ENCODE results near the gene UGT3A2.
"Not testable (repeated sequence)": the region's sequence is repeated elsewhere in the genome, so short reads cannot be mapped to it uniquely, and the experiment has no call there.

Gene UGT3A2

DNA sequence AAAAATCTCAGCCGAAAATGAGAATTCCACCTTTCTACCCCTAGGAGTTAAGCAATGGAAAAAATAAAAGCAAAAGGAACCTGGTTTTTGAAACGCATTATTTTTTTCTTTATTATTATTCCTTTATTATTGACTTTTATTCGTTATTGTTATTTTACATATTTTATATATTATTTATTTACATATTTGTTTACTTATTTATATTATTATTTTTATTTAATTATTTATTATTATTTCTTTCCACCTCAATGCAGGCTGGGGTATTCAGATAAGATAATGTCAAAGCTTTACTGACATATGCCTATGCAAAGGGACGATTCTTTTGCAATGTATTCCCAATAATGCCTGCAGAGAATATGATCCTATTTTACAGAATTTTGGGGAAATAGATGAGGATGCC is 16.7 kb downstream of the UGT3A2 start:
- DNase-seq, result no peak

GRCh38 chr5:36047384-36048160 is 19.1 kb downstream of the UGT3A2 start:
- DNase-seq, result no peak

- DNase-seq, result no peak
Measured at GRCh38 chr5:36045895-36046294, 20.8 kb downstream of the UGT3A2 start.

DNA sequence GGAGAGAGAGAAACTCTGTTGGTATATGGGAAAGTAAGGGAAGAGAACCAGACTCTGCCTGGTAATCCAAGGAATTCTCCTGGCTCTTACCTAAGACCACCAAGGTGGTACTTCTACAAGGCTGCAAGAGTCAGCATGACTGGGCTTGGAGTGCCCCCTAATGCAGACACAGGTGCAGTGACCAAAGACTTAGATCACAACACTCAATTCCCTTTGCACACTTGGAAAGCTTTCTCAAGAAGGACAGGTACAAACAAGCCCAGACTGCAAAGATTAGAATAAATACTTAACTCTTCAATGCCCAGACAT is 25.2 kb downstream of the UGT3A2 start:
- no peak for DNase-seq

DNA sequence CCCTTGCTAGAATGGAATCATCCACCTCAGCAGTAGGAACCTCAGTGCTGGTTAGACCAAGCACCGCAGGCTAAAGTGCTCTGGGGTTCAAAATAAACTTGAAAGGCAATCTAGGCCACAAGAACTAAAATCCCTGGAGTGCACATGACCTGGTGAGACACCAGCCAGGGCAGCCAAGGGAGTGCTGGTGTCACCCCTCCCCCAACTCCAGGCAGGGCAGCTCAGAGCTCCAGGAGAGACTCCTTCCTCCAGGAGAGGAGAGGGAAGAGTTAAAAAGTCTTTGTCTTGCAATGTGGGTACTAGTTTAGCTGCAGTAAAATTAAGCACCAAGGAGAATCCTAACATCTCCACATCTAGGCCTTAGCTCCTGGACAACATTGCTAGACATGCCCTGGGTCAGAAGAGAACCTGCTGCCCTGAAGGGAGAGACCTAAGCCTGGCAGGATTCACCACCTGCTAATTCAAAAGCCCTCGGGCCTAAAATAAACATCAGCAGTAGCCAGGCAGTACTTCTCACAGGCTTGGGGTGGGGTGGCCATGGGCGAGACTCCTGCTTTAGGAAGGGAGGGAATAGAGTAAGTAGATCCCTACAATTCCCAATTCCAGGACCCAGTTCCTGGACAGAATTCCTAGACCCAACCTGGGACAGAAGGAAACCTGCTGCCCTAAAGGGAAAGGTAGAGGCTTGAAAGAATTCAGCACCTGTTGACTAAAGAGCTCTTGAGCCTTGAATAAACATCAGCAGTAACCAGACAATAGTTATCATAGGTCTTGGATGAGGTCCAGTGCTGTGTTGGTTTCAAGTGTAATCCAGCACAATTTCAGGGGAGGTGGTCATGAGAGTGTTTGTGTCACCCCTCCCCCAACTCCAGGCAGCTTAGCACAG is 25.8 kb downstream of the UGT3A2 start:
- no peak for DNase-seq

- DNase-seq, result no peak
Measured at GRCh38 chr5:36035696-36036095, 31.0 kb downstream of the UGT3A2 start.

DNA sequence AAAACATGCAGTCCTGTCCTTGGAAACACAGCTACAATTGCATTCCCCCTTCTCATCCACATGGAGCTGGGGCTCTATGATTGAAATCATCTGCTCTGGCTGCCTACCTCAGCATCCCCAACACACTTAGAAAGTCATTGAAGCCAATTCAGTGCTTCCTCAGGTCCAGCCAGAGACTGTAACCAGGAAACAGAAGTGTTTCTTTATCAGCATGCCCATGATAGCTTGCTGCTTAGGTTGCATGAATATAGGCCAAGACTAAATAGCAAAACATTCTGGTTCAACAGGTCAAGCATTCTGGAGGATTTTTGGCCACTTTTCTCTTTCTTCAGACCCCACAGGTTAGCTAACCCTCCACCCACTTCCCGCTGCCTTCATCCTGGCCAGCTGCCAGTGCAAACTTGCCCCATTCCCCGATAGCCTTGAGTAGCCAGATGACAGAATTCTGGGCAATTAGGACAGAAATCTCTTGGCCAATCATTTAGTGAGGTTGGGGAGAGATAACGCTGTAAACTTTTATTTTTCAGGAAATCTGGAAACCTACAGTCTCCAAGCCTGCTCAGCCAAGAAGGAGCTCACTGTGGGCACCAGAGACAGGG is 32.0 kb downstream of the UGT3A2 start:
- not testable (repeated sequence) for DNase-seq

- no peak for DNase-seq
Measured at GRCh38 chr5:36033486-36033885, 33.2 kb downstream of the UGT3A2 start.

GRCh38 chr5:36033047-36033446 is 33.6 kb downstream of the UGT3A2 start:
- no peak for DNase-seq

DNA sequence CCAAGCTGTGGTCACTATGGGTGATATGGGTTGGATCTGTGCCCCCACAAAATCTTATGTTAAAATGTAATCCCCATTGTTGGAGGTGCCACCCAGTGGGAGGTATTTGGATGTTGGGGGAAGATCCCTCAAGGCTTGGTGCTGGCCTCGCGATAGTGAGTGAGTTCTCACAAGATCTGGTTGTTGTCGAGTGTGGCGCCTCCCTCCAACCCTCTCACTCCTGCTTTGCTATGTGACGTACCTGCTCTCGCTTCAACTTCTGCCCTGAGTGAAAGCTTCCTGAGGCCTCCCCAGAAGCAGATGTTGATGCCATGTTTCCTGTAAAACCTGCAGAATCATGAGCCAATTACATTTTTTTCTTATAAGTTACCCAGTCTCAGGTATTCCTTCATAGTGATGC is 35.5 kb downstream of the UGT3A2 start:
- DNase-seq, result no peak

GRCh38 chr5:36029914-36030313 is 36.8 kb downstream of the UGT3A2 start:
- no peak for DNase-seq

DNA sequence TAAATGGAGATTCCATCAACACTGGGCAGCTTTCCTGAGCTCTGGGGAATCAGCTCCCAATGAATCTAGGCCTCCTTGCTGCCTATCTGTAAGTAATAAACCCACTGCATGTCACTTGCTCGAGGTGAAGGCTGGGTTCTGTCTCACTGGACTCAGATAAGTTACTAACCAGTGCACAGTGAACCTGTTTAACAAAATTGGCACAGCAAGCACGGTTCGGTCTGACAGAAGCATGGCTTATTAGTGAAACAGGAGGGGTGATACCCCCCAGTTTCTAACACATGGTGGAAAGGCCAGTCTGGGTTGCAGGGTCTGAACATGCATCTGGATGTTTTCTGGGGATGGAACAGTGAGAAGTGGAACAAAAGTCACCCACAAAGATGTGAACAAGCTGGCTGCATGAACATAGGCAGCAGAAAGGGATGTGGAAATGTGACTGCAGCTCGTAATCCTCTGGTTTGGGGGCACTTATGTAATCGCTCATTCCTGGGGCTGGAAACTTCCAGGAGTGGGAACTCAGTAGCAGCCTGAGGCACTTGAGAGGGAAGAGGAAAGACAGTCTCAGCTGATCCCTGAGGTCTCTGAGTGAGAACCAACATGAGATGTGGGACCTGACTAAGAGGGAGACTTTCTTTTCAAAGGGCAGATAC is 37.7 kb downstream of the UGT3A2 start:
- DNase-seq, result no peak

DNA sequence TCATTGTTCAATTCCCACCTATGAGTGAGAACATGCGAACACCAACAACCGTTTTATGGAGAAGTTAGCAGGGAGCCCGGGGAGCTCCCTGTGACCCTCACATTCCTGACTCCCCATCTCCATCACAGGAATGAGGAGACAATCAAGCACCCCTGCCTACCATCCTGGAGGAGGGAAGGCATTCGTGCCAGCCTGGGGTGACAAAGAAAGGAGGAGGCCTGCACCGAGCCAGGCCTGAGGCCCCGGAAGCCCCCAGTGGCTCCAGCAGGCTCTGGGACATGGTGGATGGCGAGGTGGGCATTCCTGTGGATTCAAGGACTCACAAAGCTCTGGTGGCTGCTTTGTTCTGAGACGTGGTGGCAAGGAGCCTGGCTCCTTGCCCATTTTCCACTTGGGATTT is 39.0 kb downstream of the UGT3A2 start:
- no peak for DNase-seq

DNA sequence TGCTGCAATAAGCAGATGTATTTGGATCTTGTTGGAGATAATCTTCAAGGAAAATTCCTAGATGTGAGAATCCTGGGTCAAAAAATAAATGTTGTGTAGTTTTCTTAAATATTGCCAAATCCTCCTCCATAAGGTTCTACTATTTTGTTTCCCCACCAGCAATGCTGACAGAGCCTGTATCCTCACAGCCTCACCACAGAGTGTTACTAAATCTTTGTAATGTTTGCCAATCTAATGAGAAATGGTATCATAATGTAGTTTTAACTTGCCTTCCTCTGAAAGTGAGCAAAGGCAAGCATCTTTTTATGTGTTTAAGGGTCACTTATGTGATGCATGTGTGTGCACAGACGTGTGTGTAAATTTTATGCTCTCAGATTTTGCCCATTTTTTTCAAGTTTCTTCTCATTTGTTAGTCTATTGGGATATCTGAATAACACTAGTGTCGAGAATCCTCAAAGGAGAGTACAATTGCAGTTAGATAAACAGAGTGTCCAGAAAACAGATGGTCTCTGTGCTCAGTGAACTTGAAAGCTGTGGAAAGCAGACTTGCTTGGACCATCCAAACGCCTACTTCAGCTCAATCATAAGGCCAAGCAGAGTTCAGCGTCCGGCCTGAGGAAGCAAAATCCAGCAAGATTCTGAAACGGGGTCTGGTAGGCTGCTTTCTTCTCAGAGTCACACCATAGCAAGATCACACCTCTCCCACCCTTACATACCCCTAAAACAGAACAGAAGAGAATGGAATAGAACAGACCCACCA is 39.8 kb downstream of the UGT3A2 start:
- DNase-seq, result no peak

GRCh38 chr5:36022246-36022645 is 44.4 kb downstream of the UGT3A2 start:
- not testable (repeated sequence) for DNase-seq

- DNase-seq, result not testable (repeated sequence)
Measured at GRCh38 chr5:36019584-36019983, 47.1 kb downstream of the UGT3A2 start.

DNA sequence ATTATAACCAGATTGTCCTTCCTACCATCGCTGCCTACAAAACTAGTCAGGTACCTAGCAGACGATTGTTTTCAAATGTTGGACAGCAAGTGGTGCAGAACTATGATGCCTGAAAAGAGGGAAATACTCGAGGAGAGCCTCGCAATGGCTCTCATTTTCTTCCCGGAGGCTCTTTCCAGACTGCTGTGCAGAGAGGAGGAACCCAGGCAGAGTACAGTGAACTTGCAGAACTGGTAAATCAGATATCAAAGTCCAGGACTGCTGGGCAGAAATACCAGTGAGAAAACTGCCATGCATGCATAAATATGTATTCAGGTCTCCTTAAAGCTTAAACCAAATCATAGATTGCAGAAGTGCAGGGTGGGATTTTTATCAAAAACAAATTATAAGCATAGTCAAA is 49.1 kb downstream of the UGT3A2 start:
- DNase-seq, result no peak

GRCh38 chr5:36017004-36017403 is 49.7 kb downstream of the UGT3A2 start:
- DNase-seq, result no peak

- no peak for DNase-seq
Measured at GRCh38 chr5:36013182-36013581, 53.5 kb downstream of the UGT3A2 start.

GRCh38 chr5:36009698-36010097 is 57.0 kb downstream of the UGT3A2 start:
- DNase-seq, result no peak

DNA sequence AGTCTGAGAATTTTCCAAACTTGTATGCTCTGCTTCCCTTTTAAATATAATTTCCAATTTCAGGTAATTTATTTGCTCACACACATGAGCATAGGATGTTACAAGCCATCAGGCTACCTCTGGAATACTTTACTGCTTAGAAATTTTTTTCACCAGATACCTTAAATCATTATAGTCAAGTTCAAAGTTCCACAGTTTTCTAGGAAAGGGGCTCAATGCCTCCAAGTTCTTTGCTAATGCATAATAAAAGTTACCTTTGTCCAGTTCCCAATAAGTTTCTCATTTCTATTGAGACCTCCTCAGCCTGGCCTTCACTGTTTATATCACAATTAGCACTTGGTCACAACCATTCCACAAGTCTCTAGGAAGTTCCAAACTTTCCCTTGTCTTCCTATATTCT is 59.3 kb downstream of the UGT3A2 start:
- no peak for DNase-seq

DNA sequence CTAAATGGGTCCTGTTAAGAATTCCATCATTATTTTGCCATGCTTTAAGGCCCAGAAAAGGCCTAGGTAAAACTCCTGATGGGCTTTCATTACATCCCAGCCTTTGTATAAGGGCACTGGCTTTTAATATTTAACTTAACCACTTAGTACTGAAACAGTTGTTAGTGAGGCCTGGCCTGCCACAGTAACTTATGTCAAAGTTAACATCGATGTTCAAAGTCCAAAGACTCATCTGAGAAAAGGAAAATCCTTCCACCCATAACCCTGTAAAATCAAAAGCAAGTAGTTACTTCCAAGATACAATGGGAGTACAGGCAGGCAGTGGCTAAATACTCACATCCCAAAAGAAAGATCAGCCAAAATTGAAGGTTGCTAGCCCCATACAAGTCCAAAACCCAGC is 60.5 kb downstream of the UGT3A2 start:
- no peak for DNase-seq

- DNase-seq, result no peak
Measured at GRCh38 chr5:36001032-36001431, 65.7 kb downstream of the UGT3A2 start.

Data from stimulated activated CD4-positive, alpha-beta T cell treated with anti-CD3 and anti-CD28 coated beads, Interleukin-2, amount 100 ng/mL, for 24 hours (primary cell).